HUES64 (cell line): ENCODE results near the gene FLAD1.

ENCODE experiments used
- H3K27ac ChIP-seq: 2 replicates; pipeline ENCODE4 v1.7.0; 2013; ENCODE audit warnings: low read depth, low read length, inconsistent platforms
- H3K27me3 ChIP-seq: 2 replicates; pipeline ENCODE4 v1.6.1; 2013; ENCODE audit warnings: mild to moderate bottlenecking, low read length; ENCODE audit not compliant: insufficient read depth
- H3K36me3 ChIP-seq: 2 replicates; pipeline ENCODE4 v1.6.1; 2013; ENCODE audit warnings: mild to moderate bottlenecking, low read length; ENCODE audit not compliant: insufficient read depth
- H3K4me1 ChIP-seq: 2 replicates; pipeline ENCODE4 v1.6.1; 2013; ENCODE audit warnings: mild to moderate bottlenecking, low read length, moderate library complexity; ENCODE audit not compliant: insufficient read depth
- H3K4me3 ChIP-seq: 2 replicates; pipeline ENCODE4 v1.5.1; 2013; ENCODE audit warnings: mild to moderate bottlenecking, low read length, moderate library complexity
- H3K9ac ChIP-seq: 2 replicates; pipeline ENCODE4 v1.6.1; 2013; ENCODE audit warnings: mild to moderate bottlenecking, low read depth, low read length
- H3K9me3 ChIP-seq: 2 replicates; pipeline ENCODE4 v1.6.1; 2013; ENCODE audit warnings: low read depth, low read length; ENCODE audit not compliant: insufficient read depth
- WGBS: fragments of 150-250, 120-280 bp; methylation state at CpG from one replicate; pipeline ENCODE4 v1.1.7; 2013; ENCODE audit warnings: missing lambda C conversion rate; 5-methylcytosine and 5-hydroxymethylcytosine counted together

Gene FLAD1

GRCh38 chr1:155008015-155008941 is 25.1 kb downstream of the FLAD1 start:
- Histone ChIP-seq H3K4me3 (peak overlapping the region; percentile 28; the same call in 1 of the 2 replicates), H3K4me1 (peaks cover 26% of the 10 kb centered on the region), H3K27ac (peak overlapping the region; percentile 49; the same call in 1 of the 2 replicates), H3K9me3 (no peaks in the 10 kb centered on the region), H3K36me3 (no peaks in the 10 kb centered on the region), H3K9ac (no peak overlapping the region), H3K27me3 (no peaks in the 10 kb centered on the region)
- WGBS = 73% methylated on average over 11 of the region's 16 CpGs

GRCh38 chr1:155009221-155009711 is 26.1 kb downstream of the FLAD1 start:
- no peaks in the 10 kb centered on the region for H3K9me3 ChIP-seq
- no peak overlapping the region for H3K9ac ChIP-seq
- H3K27ac ChIP-seq = no peak overlapping the region
- 94% methylated on average over 12 of the region's 12 CpGs for WGBS
- peaks cover 4% of the 10 kb centered on the region for H3K36me3 ChIP-seq
- H3K27me3 ChIP-seq = no peaks in the 10 kb centered on the region
- peaks cover 24% of the 10 kb centered on the region for H3K4me1 ChIP-seq
- H3K4me3 ChIP-seq = no peak overlapping the region; the same call in 1 of the 2 replicates

- H3K27ac ChIP-seq = no peak overlapping the region
- peaks cover 19% of the 10 kb centered on the region for H3K4me1 ChIP-seq
- peaks cover 9% of the 10 kb centered on the region for H3K36me3 ChIP-seq
- H3K4me3 ChIP-seq = no peak overlapping the region
- H3K9me3 ChIP-seq = no peaks in the 10 kb centered on the region
- 88% methylated on average over 3 of the region's 5 CpGs for WGBS
- no peak overlapping the region for H3K9ac ChIP-seq
- no peaks in the 10 kb centered on the region for H3K27me3 ChIP-seq
Observed at GRCh38 chr1:155009742-155010141, 26.6 kb downstream of the FLAD1 start.

GRCh38 chr1:155010211-155010918 is 27.2 kb downstream of the FLAD1 start:
- Histone ChIP-seq H3K9ac (no peak overlapping the region), H3K27me3 (no peaks in the 10 kb centered on the region), H3K4me3 (no peak overlapping the region), H3K36me3 (peaks cover 15% of the 10 kb centered on the region), H3K27ac (no peak overlapping the region), H3K4me1 (peaks cover 17% of the 10 kb centered on the region), H3K9me3 (no peaks in the 10 kb centered on the region)
- 74% methylated on average over 4 of the region's 11 CpGs for WGBS

GRCh38 chr1:155011004-155011416 is 27.9 kb downstream of the FLAD1 start:
- Histone ChIP-seq H3K9ac (no peak overlapping the region), H3K36me3 (peaks cover 21% of the 10 kb centered on the region), H3K4me3 (no peak overlapping the region), H3K27me3 (no peaks in the 10 kb centered on the region), H3K27ac (no peak overlapping the region), H3K4me1 (peaks cover 17% of the 10 kb centered on the region), H3K9me3 (no peaks in the 10 kb centered on the region)
- WGBS = 88% methylated on average over 3 of the region's 5 CpGs

- Histone ChIP-seq H3K4me3 (no peak overlapping the region), H3K27ac (no peak overlapping the region), H3K27me3 (no peaks in the 10 kb centered on the region), H3K9ac (no peak overlapping the region), H3K9me3 (no peaks in the 10 kb centered on the region), H3K4me1 (peaks cover 19% of the 10 kb centered on the region), H3K36me3 (peaks cover 25% of the 10 kb centered on the region)
- WGBS = 100% methylated on average over 2 of the region's 6 CpGs
Observed at GRCh38 chr1:155011437-155012025, 28.4 kb downstream of the FLAD1 start.

- H3K27me3 ChIP-seq = no peaks in the 10 kb centered on the region
- 16% methylated on average over 9 of the region's 9 CpGs for WGBS
- H3K4me1 ChIP-seq = peaks cover 24% of the 10 kb centered on the region
- H3K9me3 ChIP-seq = no peaks in the 10 kb centered on the region
- H3K9ac ChIP-seq = no peak overlapping the region
- H3K27ac ChIP-seq = peak overlapping the region; percentile 58
- H3K36me3 ChIP-seq = peaks cover 25% of the 10 kb centered on the region
- H3K4me3 ChIP-seq = peak overlapping the region; percentile 22; the same call in 1 of the 2 replicates
Observed at GRCh38 chr1:155012026-155012546, 28.9 kb downstream of the FLAD1 start.

- 98% methylated on average over 3 of the region's 3 CpGs for WGBS
- Histone ChIP-seq H3K9me3 (no peaks in the 10 kb centered on the region), H3K27me3 (no peaks in the 10 kb centered on the region), H3K27ac (no peak overlapping the region), H3K9ac (no peak overlapping the region), H3K4me1 (peaks cover 28% of the 10 kb centered on the region), H3K36me3 (peaks cover 25% of the 10 kb centered on the region), H3K4me3 (no peak overlapping the region)
Observed at GRCh38 chr1:155012776-155013602, 29.8 kb downstream of the FLAD1 start.

- Histone ChIP-seq H3K36me3 (peaks cover 25% of the 10 kb centered on the region), H3K9me3 (no peaks in the 10 kb centered on the region), H3K27ac (no peak overlapping the region), H3K4me1 (peaks cover 27% of the 10 kb centered on the region), H3K27me3 (no peaks in the 10 kb centered on the region), H3K9ac (no peak overlapping the region), H3K4me3 (no peak overlapping the region)
- WGBS = 77% methylated on average over 8 of the region's 8 CpGs
Observed at GRCh38 chr1:155013632-155014031, 30.5 kb downstream of the FLAD1 start.
